Measurements from ENCODE around the gene PANK4.

PANK4 gene

DNA sequence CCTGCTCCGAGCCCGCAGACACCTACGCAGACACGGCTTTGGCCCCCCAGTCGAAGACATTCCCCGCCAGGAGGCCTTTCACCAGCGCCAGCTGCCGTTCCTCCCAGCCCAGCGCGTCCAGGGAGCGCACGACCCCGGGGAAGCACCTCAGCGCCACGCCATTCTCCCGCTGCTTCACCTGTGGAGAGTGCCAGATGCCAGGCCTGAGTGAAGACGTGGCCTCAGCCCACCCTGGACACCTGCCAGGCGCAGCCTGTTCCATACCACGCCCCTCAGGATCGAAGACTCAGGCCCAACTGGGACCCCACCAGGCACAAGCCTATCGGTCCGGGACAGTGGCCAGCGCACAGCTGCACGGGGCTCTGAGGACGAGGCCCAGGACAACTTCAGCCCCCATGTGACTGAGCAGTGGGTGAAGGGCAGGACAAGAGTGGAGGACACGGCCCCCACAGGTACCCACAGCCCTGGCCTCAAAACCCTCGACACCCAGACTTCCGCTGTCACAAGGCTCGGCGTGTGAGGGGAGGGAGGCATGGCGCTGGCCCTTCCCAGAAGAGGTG lies 13.5 kb downstream of the PANK4 start:
- no peak for DNase-seq (ENCODE audit: low read depth in 2 of 2)

DNA sequence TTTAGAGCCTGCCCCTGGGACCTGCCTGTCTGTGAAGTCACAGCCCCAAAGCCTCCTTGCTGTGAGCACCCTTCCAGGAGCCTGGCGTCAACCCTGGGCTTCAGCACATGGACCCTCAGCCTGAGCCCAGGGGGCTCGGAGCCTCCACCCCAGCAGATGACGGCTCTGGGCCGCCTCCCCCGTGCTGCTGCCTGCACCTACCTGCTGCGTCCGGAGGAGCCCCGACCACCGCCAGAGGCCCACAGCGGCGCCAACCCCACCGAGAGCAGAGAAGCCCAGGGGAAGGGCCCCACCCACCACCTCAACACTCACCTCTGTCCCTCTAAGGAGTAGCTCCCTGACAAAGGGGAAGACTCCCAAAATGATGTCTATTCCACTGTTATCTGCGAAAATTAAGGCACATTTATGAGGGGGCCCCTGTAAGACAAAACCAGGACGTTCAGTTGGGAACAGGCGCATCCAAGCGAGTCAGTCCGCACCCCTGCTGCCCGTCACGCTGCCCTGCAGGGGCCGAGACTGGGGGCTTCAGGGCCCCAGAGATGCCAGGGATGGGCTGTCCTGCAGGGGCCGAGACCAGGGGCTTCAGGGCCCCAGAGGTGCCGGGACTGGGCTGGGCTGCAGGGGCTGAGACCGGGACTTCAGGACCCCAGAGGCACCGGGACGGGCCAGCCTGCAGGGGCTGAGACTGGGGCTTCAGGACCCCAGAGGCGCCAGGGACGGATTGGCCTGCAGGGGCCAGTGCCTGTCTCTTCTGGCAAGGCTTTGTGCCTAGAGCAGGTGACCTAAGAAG lies 15.8 kb downstream of the PANK4 start:
- no peak for DNase-seq (ENCODE audit: low read depth in 2 of 2)

DNA sequence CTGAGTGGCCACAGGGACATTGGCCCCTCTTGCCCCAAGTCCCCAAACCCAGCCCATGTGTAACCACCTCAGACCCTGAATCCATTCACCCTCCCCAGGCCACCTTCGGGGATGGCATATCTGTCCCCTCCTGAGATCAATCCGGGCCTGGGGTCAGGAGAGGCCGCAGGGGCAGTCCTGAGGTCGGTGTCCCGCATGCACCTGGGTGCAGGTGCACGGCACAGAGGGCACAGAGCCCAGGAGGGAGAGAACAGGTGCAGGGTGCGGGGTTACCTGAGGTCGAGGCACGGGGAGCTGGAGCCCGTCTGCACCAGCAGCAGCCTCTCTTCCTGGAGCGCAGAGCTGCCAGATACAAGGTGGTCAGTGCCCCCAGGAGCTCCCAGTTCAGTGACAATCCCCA lies 16.8 kb downstream of the PANK4 start:
- DNase-seq (ENCODE audit: low read depth in 2 of 2) = no peak

DNA sequence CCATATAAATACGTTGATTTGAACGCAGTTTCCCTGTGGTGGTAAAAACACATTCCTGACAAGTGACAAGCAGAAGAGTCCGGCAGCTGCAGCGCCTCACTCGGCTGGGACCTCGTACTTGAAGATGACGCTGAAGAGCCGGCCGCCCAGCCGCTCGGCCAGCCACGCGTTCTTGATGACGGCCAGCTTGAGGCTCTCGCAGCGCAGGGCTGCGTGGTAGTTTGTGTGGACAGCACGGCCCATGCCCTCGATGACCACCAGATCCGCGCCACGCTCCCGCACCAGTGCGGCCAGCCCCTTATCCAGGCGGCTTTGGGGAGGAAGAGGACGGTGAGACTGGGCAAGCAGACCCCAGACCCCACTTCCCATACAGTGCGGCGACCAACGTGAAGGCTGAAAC lies 17.6 kb downstream of the PANK4 start:
- DNase-seq (ENCODE audit: low read depth in 2 of 2) = no peak

DNA sequence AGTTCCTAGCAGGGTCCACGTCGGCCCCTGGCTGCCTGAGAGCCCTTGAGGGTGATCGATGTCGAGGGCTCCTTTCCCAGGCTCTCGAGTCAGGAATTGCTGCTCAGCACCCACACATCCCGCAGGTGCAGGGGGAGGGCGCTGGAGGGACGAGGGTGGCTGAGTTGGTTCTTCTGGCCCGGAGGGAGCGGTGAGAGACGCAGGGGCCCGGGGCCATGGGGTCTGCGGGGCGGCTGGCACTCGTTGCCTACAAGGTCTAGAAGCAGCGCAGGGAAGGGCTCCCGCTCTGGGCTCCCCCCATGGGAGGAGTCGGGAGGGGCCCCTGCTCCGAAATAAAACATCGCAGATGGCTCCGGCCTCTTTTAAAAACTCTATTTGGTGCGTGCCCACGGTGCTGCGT lies 18.2 kb downstream of the PANK4 start:
- no peak for DNase-seq (ENCODE audit: low read depth in 2 of 2)

DNA sequence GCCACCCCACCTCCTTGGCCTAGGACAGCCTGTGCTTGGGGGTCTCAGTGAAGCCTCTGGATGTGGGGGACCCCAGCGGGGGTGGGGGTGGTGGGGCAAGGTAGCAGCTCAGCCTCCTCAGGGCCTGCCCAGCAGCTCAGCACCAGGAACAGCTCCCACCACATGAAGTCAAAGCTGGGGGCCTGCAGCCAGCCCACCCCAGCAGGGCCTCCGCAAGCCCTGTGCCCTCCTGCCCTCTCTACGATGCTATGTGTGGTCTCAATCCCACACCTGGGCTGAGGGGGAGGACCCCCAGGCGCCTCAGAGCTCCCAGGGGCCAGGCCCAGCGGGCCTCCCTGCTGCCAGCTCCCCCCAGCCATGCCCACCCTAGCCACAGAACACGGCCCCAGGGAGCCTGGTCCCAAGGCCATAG lies 18.6 kb downstream of the PANK4 start:
- no peak for DNase-seq (ENCODE audit: low read depth in 2 of 2)

DNA sequence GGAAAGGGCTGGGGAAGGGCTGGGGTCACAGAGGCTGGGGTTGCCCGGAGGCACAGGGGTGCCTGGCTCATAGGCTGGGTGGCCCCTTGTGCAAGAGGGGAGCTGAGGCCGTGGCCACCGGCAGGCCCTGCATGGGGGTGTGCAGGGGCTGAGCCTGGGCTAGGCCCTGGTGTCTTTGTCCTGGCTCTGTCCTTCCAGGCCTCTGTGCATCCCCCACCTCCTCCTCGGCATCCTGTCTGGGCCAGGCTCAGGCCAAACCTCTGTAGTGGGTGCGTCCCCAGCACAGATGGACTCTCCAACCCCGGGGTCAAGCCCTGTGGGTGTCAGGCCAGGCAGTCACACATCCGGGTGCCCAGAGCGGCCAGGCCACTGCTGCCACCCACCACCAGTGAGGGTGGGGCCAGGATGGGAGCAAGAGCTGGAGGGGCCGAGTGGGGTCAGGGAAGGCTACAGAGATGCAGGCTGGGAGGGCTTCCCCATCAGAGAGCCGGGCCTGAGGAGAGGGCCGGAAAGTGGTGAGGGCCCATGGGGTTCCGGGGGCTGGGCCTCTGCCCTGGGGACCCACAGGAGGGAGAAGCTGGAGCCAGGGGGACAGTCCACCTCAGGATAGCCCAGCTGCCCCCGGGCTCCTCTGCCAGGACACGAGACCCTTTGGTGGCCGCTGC lies 19.4 kb downstream of the PANK4 start:
- DNase-seq (ENCODE audit: low read depth in 2 of 2) = no peak

DNA sequence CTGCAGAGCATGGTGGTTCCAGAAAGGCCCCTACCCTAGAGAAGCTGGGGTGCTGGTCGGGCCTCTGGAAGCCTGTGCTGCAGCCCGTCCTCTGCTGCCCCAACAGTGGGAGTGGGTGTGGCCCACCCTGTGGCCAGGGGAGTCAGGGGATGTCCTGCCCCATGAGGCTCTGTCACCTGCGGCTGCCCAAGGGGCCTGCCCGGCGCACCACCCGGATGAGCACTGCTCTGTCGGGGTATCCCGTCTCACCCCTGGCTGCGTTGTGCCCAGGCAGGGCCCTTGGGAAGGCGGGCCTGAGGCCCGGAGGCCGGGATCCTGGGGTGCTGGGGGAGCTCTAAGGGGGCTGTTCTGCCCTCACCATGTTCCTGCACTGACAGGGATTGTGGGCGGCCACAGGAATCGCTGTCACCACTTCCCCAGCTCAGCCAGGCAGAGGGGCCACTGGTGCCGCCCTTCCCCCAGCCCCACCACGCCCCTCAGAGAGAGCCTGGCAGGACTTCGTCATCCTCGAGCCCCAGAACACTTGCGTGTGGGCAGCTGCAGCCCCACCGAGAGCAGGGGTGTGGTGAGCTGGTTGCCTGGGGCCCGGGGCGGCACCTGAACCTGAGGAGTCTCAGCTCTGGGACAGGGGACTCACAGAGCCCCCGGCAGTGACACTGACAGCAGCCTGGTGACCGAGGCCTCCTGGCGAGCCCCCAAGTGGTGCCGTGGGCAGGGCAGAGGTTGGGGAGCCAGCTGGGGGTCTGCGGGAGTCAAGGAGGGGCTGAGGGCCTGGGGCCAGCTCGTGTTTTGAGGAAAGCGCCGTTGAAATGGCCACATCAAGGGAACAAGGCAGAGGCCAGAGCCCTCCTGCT lies 20.2 kb downstream of the PANK4 start:
- DNase-seq (ENCODE audit: low read depth in 2 of 2) = no peak

DNA sequence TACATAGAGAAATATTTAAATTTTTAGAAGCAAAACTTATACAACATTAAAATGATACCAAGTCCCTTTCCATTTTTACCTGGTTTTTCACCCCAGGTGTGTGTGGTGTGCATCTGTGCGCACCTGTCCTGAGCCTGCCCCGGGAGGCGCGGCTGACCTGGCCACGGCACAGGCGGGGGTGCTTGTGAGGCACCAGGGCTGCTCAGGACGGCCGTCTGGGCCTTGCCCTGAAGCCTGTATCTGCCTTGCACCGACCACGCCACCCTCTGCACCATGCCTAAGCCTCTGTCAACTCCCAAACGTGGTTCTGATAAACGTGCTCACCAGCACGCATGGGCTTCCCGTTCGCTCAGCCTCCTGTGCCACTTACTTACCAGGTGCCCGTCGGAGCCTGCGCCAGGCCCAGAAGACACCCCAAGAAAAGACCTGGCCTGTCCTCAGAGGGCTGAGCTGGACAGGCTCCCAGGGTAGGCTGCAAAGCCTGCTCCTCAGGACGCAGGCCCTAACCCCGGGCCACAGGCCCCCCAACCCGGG lies 20.9 kb downstream of the PANK4 start:
- DNase-seq (ENCODE audit: low read depth in 2 of 2) = no peak

DNA sequence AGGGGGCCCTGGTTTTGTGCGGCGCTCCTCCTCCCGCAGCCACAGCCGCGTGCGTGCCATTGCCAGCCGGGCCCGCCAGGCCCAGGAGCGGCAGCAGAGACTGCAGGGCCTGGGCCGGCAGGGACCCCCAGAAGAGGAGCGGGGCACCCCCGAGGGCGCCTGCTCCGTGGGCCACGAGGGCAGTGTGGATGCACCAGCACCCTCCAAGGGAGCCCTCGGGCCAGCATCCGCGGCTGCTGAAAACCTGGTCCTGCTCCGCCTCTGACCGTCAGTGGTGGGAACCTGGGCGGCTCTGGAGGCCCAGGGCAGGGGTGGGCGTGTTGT lies 21.5 kb downstream of the PANK4 start:
- no peak for DNase-seq (ENCODE audit: low read depth in 2 of 2)

DNA sequence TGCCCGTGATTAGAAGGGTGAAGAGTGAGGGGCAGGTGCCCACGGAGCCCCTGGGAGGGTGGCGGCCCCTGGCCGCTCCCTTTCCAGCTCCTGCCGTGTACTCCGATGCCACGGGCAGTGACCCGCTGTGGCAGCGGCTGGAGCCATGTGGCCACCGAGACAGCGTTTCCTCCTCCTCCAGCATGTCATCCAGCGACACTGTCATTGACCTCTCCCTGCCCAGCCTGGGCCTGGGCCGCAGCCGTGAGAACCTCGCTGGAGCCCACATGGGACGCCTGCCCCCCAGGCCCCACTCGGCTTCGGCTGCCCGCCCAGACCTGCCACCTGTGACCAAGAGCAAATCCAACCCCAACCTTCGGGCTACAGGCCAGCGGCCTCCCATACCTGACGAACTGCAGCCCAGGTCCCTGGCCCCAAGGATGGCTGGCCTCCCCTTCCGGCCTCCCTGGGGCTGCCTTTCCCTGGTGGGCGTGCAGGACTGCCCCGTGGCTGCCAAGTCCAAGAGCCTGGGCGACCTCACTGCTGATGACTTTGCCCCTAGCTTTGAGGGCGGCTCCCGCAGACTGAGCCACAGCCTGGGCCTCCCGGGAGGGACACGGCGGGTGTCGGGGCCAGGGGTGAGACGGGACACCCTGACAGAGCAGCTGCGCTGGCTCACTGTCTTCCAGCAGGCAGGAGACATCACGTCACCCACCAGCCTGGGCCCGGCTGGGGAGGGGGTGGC lies 22.0 kb downstream of the PANK4 start:
- no peak for DNase-seq (ENCODE audit: low read depth in 2 of 2)

DNA sequence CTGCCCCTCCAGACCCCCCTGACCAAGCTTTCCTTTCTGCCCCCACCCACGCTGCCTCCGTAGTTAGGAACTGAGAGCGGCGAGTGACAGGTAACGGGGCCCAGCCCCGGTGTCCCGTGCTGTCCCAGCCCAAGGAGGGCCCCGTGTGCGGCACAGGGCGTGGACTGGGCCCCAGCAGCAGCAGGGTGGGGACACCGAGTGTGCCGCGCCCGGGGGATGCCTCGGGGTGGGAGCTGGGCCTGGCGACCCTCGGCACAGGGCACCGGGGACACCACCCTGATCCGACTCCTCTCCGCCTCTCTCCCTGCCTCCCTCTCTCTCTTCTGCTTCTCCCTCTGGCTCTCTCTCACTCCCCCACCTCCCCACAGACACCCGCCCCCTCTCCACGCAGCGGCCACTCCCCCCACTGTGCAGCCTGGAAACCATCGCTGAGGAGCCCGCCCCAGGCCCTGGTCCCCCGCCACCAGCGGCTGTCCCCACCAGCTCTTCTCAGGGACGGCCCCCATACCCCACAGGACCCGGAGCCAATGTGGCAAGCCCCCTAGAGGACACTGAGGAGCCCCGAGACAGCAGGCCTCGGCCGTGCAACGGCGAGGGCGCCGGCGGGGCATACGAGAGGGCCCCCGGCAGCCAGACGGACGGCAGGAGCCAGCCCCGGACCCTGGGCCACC lies 22.7 kb downstream of the PANK4 start:
- no peak for DNase-seq (ENCODE audit: low read depth in 2 of 2)

DNA sequence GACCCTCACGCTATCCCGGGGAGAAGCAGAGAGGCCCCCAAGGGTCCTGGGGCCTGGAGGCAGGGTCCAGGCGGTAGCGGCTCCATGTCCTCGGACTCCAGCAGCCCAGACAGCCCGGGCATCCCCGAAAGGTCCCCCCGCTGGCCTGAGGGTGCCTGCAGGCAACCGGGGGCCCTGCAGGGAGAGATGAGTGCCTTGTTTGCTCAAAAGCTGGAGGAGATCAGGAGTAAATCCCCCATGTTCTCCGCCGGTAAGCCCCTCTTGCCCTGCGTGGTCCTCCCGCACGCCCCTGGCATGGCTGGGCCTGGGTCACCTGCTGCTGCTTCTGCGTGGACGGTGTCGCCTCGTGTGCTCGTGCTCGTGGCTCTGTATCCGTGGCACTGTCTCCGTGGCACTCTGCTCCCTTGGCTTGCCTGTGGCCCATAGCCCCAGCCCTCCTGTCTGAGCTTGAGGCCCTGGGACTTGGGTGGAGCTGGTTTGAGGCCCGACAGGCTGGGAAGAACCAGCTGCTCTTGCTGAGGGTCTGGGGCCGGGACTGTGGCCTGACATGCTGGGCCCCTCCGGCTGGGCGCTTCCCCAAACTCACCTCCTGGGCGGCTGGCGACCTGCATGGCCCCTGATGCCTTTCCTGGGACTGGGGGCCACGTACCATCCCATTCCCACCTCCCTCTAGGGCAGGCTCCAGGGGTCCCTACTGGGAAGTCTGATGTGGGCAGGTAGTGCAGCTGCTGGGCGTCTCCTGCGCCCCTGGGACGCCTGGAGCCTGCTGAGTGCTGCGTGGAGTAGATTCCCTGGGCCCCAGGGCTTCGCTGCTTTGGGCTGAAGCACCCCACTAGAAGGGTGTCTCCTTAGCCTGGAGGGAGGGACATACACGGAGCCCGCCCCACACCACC lies 23.5 kb downstream of the PANK4 start:
- DNase-seq (ENCODE audit: low read depth in 2 of 2) = no peak

DNA sequence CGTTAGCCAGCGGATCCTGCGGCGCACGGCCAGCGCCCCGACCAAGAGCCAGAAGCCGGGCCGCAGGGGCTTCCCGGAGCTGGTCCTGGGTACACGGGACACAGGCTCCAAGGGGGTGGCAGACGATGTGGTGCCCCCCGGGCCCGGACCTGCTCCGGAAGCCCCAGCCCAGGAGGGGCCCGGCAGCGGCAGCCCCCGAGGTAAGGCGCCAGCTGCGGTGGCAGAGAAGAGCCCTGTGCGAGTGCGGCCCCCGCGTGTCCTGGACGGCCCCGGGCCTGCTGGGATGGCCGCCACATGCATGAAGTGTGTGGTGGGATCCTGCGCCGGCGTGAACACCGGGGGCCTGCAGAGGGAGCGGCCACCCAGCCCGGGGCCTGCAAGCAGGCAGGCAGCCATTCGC lies 24.2 kb downstream of the PANK4 start:
- DNase-seq (ENCODE audit: low read depth in 2 of 2) = no peak

DNA sequence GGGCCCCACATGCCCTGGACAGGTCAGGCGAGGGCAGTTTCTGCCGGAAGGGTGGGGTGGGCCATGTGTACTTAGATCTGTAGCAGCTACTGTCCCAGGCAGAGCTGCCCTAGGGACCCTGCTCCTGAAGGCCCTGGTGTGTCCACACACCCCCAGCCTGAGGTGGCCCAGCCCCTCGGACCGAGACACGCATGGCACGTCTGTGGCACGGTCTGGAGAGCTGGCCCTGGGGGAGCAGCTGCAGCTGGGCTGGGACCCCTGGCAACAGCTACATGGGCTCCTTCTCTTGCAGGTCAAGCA lies 24.6 kb downstream of the PANK4 start:
- DNase-seq (ENCODE audit: low read depth in 2 of 2) = no peak

DNA sequence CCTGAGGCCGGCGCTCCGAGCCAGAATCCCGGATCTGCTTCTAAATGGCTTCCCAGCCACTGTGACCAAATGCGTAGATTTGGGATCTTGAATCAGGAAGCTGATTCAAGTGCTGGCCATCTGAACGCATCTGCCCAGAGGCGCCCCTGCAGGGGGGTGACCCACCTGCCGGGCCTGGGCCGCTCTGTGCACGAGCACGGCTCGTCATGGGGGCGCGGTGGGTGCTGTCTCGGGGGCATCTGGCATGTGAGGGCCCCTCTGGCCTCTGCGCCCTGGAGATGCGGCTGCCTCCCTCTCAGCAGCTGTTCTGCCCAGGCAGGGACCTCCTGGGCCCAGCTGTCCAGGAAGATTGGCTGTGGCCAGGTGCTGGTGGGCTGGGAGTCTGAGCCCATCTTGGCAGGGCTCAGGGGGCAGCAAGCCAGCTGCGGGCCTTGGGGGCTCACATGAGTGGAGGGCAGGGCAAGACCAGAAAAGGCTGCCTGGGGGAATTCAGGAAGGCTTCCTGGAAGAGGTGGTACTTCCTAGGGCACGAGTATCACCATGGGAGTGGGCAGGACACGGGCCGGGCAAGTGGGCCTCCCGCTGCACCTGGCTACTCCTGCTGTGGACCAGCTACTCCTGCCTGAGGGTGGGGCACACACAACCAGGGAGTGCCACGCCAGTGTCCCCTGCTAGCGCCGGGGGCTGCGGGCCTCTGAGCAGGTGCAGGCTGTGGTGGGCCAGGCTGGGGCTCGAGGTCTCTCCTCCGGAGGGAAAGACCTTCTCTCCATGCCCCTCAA lies 25.2 kb downstream of the PANK4 start:
- no peak for DNase-seq (ENCODE audit: low read depth in 2 of 2)

DNA sequence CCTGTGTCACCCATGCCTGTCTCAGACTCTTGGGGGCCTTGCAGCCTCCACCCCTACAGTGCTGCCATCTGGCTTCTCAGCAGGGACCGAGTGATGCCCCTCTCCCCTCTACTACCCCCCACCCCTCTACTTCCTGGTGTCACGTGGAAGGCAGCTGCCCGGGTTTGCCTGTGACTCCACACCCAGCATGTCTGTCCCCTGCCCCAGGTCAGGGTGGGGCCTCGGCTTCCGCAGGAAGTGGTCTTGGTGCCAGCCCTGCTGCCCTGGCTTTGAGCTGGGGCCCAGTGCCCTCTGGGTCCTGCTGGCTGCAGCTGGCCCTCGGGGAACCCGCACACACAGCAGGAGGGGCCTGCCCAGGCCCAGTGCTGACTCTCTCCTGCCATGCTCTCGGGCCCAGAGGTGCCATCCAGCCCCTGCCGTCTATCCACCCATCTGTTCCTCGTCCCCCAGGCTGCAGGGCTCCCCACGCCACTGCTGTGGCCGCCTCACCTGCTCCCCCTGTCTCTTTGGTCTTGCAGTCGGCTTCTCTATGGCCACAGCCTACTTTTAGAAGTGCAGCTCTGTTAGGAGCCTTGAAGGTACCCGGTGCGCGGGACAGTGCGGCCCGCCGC lies 26.3 kb downstream of the PANK4 start:
- DNase-seq (ENCODE audit: low read depth in 2 of 2) = no peak

DNA sequence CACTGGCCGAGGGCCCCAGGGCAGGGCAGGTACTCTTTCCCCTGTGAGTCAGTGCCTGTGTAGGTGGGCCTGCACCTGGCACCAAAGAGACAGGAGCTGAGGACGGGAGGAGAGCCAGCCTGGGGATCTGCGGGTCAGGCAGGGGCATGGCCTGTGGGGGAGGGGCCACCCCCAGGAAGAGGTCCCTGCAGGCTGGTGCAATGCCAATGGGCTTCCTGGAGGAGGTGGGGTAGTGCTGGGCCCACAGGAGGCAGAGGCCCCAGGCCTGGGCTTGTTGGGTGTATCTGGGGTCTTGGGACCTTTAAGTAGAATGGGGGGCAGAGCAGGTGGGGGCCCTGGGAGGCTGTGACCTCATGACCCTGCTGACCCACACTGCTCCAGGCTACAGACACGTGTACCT lies 27.1 kb downstream of the PANK4 start:
- DNase-seq (ENCODE audit: low read depth in 2 of 2) = no peak

DNA sequence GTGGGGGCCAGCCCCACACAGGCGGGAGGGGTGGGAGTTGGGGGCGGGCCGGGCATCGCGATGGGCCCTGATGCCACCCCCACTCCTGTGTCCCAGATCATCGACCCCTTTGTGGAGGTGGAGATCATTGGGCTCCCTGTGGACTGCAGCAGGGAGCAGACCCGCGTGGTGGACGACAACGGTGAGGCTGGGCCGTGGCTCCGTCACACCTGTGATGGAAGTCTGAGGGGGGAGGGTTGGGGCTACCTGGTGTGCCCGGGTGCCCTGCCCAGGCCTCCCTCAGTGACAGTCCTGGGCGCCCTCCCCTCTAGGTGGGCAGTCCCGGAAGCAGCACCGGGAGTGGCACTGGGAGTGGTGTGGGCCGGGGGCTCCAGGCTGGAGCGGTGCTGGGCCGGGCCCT lies 27.7 kb downstream of the PANK4 start:
- no peak for DNase-seq (ENCODE audit: low read depth in 2 of 2)
